GM20000 (cell line): ENCODE results near the gene NKD1.

Experiments used
- DNase-seq: peaks from one replicate; pipeline ENCODE4 v3.0.0; 2012; ENCODE audit warnings: low spot score
- TF ChIP-seq, protein P1 (sequence below): IDR thresholded peaks from 2 replicates; pipeline ENCODE4 v1.5.1; 2012; ENCODE audit warnings: mild to moderate bottlenecking, control low read depth; ENCODE audit errors: extremely low read depth, missing control alignments

NKD1 gene

DNA sequence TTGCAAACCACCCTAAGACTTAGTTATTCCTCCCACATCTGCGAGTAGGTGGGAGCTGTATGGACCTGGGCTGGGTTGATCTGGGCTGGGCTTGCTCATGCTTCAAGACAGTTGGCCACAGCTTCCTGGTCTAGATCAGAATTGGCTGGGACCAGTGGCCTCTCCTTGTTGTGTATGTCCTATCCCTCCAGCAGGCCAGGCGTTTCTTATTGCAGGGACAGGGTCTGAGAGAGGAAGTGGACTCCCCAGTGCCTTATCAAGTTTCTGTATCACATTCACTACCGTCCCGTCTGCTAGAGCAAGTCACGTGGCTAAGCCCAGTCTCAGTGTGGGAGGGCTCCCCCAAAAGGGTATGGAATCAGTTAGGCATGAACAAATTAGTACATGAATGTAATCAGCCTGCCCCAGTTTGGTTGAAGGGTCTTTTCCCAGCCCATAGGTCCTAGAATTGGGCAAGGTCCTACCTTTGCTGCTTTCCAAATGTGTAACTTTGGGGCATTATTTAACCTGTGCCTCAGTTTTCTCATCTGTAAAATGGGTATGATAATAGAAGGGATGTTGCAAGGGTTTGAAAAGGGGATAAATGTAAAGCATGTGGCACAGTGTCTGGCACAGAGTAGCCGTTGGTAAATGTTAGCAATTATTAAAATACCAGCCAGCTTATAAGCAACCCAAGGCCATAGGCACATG is 36.0 kb downstream of the NKD1 start:
- TF ChIP-seq, protein P1, sequence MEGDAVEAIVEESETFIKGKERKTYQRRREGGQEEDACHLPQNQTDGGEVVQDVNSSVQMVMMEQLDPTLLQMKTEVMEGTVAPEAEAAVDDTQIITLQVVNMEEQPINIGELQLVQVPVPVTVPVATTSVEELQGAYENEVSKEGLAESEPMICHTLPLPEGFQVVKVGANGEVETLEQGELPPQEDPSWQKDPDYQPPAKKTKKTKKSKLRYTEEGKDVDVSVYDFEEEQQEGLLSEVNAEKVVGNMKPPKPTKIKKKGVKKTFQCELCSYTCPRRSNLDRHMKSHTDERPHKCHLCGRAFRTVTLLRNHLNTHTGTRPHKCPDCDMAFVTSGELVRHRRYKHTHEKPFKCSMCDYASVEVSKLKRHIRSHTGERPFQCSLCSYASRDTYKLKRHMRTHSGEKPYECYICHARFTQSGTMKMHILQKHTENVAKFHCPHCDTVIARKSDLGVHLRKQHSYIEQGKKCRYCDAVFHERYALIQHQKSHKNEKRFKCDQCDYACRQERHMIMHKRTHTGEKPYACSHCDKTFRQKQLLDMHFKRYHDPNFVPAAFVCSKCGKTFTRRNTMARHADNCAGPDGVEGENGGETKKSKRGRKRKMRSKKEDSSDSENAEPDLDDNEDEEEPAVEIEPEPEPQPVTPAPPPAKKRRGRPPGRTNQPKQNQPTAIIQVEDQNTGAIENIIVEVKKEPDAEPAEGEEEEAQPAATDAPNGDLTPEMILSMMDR = no peak
- peak; percentile 54 for DNase-seq

- no peak for DNase-seq
- TF ChIP-seq, protein P1 = no peak
Observed at GRCh38 chr16:50585331-50585776, 37.2 kb downstream of the NKD1 start.

DNA sequence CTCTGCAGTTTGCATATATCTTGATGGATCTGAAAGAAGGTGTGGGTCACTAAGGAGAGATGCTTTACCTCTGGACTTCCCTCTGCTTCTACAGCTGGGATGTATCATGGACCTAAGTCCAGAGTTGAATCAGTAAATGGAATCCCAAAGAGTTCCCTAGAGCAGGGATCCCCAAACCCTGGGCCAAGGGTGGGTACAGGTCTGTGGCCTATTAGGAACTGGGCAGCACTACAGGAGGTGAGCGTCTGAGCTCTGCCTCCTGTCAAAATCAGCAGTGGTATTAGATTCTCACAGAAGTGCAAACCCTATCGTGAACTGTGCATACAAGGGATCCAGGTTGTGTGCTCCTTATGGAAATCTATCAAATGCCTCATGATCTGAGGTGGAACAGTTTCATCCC is 39.3 kb downstream of the NKD1 start:
- TF ChIP-seq, protein P1 = no peak
- DNase-seq = no peak

GRCh38 chr16:50588276-50588675 is 40.1 kb downstream of the NKD1 start:
- no peak for DNase-seq
- TF ChIP-seq, protein P1 = no peak

GRCh38 chr16:50591209-50591608 is 43.0 kb downstream of the NKD1 start:
- no peak for DNase-seq
- TF ChIP-seq, protein P1 = no peak

DNA sequence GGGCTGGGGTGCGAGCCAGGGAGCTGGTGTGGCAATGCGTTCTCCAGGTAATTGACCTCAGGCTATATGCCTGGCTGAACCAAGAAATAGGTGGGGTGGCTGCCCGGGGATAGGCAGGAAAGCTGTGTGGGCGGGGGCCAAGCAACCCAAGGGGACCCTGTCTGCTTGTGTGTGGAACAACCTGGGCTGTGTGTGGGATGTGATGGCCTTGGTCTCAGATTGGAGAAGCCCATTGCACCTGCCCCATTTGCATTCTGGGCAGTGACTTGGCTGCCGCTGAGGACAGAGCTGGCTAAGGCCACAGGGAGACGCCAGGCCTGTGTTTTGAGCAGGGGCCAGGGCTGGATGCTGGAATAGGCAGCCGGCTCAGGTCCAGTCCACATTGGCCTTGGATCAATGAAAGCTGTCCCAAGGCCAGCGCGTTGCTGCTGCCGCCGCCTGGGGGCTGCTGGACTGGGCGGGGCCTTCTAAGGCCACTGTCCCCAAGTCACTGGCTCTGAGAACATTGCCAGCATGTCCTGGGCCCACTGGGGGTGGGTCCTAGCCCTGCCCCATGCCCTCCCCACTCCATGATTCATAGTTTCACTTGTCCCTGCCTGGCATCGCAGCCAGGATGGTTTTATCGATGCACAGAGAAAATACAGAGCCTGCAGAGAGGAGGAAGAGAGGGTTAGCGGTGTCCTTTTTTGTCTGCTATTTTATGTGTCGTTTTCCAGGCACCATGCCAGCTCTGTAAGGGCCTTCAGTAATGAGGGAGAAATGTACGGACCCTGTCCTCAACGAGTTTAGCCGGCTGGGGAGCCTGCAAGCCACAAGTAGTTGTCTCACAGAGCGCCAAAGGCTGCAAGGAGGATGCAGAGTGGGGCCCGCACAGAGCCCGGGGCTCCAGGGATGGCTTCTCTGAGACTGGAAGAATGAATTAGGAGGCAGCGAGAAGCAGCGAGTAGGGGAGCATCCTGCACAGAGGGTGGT is 43.9 kb downstream of the NKD1 start:
- TF ChIP-seq, protein P1 = no peak
- no peak for DNase-seq

DNA sequence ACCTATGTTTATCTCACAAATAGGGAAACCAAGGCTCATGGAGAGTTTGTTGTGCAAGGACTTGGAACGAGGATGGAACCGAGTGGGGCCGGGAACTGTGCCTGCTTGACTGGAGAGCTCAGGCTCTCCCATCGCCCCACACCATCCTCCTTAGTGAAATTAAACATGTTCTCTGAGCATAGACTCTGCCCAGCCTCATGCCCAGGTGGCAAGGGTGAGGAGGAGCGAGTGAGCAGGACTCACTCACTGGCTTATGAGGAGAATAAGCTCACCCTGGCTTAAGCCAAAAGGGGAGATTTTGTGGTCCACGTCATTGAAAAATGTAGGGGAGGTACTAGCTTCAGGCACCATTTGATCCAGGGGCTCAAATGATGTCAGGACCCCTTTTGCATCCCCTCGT is 44.8 kb downstream of the NKD1 start:
- no peak for DNase-seq

More for the DNA sequence above, 44.8 kb downstream of the NKD1 start:
- TF ChIP-seq, protein P1 = no peak
